Measurements from ENCODE around the gene CTBP2.

DNA sequence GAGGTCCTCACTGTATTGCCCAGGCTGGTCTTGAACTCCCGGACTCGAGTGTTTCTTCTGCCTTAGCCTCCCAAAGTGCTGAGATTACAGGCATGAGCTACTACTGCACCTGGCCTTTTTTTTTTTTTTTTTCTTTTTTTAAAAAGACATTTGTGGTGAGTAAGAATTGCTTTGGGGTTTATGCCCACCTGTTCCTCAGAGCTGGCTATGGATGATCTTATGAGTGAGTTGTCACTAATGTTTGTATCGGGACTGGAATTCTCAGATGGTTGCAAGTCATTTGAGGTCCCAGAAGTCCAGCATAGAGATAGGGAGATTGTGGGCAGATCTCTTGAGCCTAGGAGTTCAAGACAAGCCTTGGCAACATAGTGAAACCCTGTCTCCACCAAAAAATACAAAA lies 183.2 kb downstream of the CTBP2 start:
- TF ChIP-seq, protein P1, sequence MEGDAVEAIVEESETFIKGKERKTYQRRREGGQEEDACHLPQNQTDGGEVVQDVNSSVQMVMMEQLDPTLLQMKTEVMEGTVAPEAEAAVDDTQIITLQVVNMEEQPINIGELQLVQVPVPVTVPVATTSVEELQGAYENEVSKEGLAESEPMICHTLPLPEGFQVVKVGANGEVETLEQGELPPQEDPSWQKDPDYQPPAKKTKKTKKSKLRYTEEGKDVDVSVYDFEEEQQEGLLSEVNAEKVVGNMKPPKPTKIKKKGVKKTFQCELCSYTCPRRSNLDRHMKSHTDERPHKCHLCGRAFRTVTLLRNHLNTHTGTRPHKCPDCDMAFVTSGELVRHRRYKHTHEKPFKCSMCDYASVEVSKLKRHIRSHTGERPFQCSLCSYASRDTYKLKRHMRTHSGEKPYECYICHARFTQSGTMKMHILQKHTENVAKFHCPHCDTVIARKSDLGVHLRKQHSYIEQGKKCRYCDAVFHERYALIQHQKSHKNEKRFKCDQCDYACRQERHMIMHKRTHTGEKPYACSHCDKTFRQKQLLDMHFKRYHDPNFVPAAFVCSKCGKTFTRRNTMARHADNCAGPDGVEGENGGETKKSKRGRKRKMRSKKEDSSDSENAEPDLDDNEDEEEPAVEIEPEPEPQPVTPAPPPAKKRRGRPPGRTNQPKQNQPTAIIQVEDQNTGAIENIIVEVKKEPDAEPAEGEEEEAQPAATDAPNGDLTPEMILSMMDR (IDR thresholded peaks at IDR 0.05): no peak
- TF ChIP-seq EZH2 (IDR thresholded peaks at IDR 0.05): no peak

All from neural progenitor cell (in vitro differentiated cells).